Measurements from ENCODE around the gene SALL4. TPM values are rescaled to one million over a fixed set of nuclear protein-coding genes. Genes with fewer than 3 reads are reported as not detected.

Gene SALL4
- total RNA-seq, 1 experiment from 2014 or later: not detected

DNA sequence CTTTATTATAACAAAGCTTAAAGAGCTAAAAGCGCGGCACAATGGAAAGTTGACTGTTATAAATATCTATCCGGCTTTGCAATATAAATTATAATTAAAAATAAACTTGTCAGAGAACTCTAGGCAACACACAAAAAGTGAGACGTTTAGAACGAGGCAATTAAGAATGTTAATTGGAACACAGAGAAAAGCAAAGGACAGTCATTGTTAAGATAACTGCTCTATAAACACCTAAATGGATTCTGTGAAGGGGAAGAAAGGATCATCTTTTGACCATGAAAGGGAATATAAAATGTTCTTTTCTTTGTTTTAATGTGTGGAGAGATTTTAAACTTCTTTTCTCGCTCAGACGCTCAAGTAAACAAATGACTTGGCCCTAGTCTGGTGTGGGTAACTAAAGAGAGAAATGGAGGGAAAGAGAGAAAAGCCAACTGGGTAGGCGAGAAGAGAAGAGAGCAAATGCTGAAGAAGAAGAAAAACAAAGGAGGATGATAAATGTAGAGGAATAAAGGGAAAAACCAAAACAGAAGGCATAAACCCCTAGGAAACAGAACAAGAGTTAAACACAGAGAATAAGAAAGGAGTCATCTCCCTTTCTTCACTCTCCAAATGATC is 9.3 kb upstream of the SALL4 start:
- no peak for DNase-seq
- Histone ChIP-seq H3K27ac (no peak overlapping the region), H3K27me3 (peaks cover 17% of the 10 kb centered on the region; the same call in 1 of the 2 replicates), H3K4me3 (no peak overlapping the region), H3K36me3 (no peaks in the 10 kb centered on the region), H3K4me1 (no peaks in the 10 kb centered on the region), H3K9me3 (replicated peaks) (no peaks in the 10 kb centered on the region)

- H3K4me1 ChIP-seq: no peaks in the 10 kb centered on the region
- H3K36me3 ChIP-seq: no peaks in the 10 kb centered on the region
- no peak overlapping the region for H3K27ac ChIP-seq
- no peak for DNase-seq
- H3K4me3 ChIP-seq: no peak overlapping the region
- H3K9me3 ChIP-seq (replicated peaks): no peaks in the 10 kb centered on the region
- H3K27me3 ChIP-seq: peaks cover 17% of the 10 kb centered on the region; the same call in 1 of the 2 replicates
These were observed 8.7 kb upstream of the SALL4 start for GRCh38 chr20:51811042-51811355.

DNA sequence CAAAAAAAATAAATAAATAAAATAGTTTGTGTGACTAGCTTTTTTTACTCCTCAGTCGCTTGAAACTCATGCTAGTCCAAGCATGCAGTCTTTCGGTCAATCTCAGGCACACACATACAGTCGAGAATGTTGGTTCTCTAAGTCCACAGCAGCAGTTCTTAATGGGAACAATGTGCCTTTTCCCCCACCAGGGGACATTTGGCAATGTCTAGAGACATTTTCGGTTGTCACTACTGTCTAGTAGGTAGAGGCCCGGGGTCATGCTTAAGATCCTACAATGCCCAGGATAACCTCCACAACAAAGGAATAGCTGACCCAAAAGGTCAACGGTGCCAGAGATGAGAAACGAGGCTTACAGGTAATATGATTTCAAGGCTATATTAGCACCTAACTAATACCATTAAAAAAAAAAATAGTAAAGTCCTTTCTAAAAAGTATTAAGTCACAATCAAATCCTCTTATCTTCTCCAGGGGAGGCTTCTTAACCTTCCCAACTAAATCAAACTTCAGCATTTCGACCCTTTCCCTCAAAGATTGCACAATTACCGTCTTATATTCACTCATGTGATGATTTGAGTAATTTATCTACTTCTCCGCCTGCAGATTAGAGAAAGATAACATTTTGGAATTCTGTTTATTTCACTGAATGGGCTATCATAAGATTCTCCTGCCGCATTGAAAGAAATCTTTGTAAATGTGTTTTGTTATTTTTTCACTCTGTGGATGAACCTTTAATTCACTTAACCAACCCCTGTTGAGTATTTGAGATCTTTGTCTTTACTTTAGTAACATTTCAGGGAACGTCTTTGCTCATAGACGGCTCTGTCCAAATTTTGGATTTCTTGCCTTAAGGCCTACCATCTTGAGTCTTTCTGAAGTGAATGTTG is 8.1 kb upstream of the SALL4 start:
- H3K27me3 ChIP-seq: peaks cover 17% of the 10 kb centered on the region; the same call in 1 of the 2 replicates
- no peaks in the 10 kb centered on the region for H3K36me3 ChIP-seq
- no peak overlapping the region for H3K27ac ChIP-seq
- no peaks in the 10 kb centered on the region for H3K4me1 ChIP-seq
- DNase-seq: no peak
- no peak overlapping the region for H3K4me3 ChIP-seq
- no peaks in the 10 kb centered on the region for H3K9me3 ChIP-seq (replicated peaks)

DNA sequence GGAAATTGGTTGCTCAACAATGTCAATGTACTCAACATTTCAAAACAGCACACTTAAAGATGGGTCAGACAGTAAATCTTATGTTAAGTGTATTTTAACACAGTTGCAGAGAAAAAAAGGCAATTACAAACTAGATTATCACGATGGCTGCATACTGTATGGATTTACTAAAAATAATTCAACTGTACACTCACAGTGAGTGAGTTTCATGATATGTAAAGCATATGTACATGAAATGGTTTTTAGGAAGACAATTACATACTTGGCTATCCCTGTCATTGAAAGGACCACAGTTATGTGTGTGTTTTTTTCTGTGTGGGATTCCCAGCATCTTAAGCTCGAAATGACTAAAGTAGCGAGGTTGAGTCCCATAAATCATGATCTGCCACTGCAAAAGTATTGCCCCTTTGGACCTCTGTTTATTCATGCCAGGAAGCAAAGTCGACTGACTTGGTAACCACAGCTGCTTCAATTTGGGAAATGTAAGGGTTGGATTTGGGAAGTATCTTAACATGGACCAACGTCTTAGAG is 5.5 kb upstream of the SALL4 start:
- no peak overlapping the region for H3K27ac ChIP-seq
- no peaks in the 10 kb centered on the region for H3K36me3 ChIP-seq
- no peaks in the 10 kb centered on the region for H3K4me1 ChIP-seq
- no peaks in the 10 kb centered on the region for H3K9me3 ChIP-seq (replicated peaks)
- DNase-seq: no peak
- peaks cover 27% of the 10 kb centered on the region for H3K27me3 ChIP-seq
- H3K4me3 ChIP-seq: no peak overlapping the region

GRCh38 chr20:51804754-51805153 is 2.4 kb upstream of the SALL4 start:
- H3K27ac ChIP-seq: no peak overlapping the region
- H3K4me1 ChIP-seq: no peaks in the 10 kb centered on the region
- DNase-seq: no peak
- peaks cover 10% of the 10 kb centered on the region; the same call in 1 of the 2 replicates for H3K27me3 ChIP-seq
- no peaks in the 10 kb centered on the region for H3K9me3 ChIP-seq (replicated peaks)
- no peak overlapping the region for H3K4me3 ChIP-seq
- no peaks in the 10 kb centered on the region for H3K36me3 ChIP-seq

GRCh38 chr20:51803148-51803854 is 980 bp upstream of the SALL4 start:
- Histone ChIP-seq H3K27me3 (peaks cover 10% of the 10 kb centered on the region; the same call in 1 of the 2 replicates), H3K27ac (no peak overlapping the region), H3K36me3 (no peaks in the 10 kb centered on the region), H3K4me1 (no peaks in the 10 kb centered on the region), H3K4me3 (no peak overlapping the region), H3K9me3 (replicated peaks) (no peaks in the 10 kb centered on the region)
- DNase-seq: no peak

DNA sequence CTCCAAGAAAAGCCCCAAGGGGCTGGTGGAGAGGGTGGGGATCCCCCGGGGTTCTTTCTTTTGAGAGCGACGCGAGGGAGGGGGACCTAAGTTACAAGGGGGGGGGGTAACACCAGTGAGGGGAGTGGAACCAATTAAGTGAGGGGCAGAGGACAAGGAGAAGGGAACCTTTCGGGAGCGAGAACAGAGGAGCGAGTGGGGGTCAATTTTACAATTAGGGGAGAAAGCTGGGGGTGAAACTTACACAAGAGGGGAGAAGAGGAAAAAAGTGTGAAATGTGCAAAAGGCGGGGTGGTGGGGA is 548 bp downstream of the SALL4 start:
- Histone ChIP-seq H3K27ac (no peak overlapping the region), H3K4me1 (no peaks in the 10 kb centered on the region), H3K4me3 (no peak overlapping the region), H3K9me3 (replicated peaks) (no peaks in the 10 kb centered on the region), H3K36me3 (no peaks in the 10 kb centered on the region), H3K27me3 (peaks cover 10% of the 10 kb centered on the region; the same call in 1 of the 2 replicates)
- no peak for DNase-seq

DNA sequence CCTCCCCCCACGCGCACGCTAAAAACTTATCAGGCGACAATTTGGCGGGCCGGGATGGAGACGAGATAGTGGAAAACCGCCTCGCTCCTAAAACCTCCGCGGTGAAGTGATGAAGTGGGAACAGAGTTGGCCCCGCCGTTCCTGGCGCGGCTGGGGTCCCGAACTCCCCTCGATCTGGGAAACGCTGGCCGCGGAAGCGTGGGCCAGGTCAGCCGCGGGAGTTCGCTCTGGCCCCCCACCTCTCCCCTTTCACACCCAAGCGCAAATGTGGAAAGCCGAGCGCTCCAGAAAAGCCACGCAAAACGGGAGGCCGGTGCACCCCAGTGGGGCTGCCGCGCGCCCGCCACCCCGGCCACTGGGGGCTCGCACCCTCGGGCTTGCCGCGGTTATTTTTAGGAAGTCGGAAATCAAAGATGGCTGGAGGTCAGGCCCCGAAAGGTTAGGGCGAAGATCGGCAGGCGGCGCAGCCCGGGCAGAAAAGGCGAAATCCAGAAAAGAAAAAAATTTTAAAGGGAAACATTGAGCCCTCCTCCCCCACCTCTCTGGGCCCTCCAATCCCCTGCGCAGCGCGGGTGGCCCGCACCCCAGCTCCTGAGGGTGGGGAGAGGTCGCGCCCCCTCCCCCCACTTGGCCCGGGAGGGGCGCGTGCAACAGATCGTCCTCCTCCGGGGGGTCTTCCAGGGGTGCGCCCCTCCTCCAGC is 1.0 kb downstream of the SALL4 start:
- Histone ChIP-seq H3K27me3 (peaks cover 10% of the 10 kb centered on the region; the same call in 1 of the 2 replicates), H3K9me3 (replicated peaks) (no peaks in the 10 kb centered on the region)
- no peak for DNase-seq

GRCh38 chr20:51800872-51801121 is 1.5 kb downstream of the SALL4 start:
- peaks cover 10% of the 10 kb centered on the region; the same call in 1 of the 2 replicates for H3K27me3 ChIP-seq
- no peak overlapping the region for H3K4me3 ChIP-seq
- H3K4me1 ChIP-seq: no peaks in the 10 kb centered on the region
- no peaks in the 10 kb centered on the region for H3K9me3 ChIP-seq (replicated peaks)
- H3K36me3 ChIP-seq: no peaks in the 10 kb centered on the region
- no peak overlapping the region for H3K27ac ChIP-seq
- no peak for DNase-seq

More for the DNA sequence above, 1.0 kb downstream of the SALL4 start:
- no peak overlapping the region for H3K4me3 ChIP-seq
- H3K4me1 ChIP-seq: no peaks in the 10 kb centered on the region
- H3K27ac ChIP-seq: no peak overlapping the region
- H3K36me3 ChIP-seq: no peaks in the 10 kb centered on the region

DNA sequence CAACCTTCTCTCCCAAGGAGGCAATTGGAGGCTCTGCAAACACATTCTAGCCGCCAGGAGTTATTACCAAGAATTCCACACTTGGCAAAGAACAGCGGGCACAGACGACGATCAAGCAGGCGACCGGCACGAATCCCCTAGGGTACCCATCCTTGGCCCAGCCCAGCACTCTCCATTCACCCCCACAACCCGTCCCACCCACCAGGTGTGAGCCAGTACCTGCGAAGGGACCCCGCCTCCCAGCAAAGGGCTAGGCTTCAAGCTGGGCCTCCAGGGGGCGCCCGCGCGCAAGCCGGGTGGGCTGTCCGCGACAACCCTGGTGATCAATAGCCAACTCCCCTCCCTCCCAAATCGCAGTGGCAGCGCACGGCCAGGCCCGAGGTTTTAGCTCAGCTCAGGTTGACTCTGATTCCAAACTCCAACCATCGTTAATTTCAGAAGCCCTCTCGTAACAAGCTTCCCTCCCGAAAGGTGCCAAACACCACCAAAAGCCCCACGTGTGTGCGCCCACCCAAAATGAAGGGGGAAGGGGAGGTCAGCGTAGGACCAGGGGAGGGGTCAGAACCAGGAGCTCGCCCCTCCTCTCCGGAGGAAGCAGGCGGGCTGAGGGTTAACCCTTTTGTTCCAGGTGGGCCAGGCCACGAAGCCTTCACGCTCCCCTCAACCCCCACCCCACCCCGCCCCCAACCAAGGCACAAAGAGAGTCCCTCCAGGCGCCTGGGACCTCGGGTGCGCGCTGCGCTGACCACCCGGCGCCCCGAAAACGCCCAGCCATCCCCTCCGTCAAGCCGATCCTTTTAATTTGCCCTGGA is 2.1 kb downstream of the SALL4 start:
- no peak for DNase-seq
- no peak overlapping the region for H3K27ac ChIP-seq
- no peaks in the 10 kb centered on the region for H3K9me3 ChIP-seq (replicated peaks)
- H3K4me1 ChIP-seq: no peaks in the 10 kb centered on the region
- H3K4me3 ChIP-seq: no peak overlapping the region
- H3K36me3 ChIP-seq: no peaks in the 10 kb centered on the region
- H3K27me3 ChIP-seq: peaks cover 13% of the 10 kb centered on the region; the same call in 1 of the 2 replicates

GRCh38 chr20:51799401-51799860 is 2.9 kb downstream of the SALL4 start:
- no peak overlapping the region for H3K27ac ChIP-seq
- H3K4me3 ChIP-seq: no peak overlapping the region
- H3K27me3 ChIP-seq: peaks cover 13% of the 10 kb centered on the region; the same call in 1 of the 2 replicates
- no peaks in the 10 kb centered on the region for H3K4me1 ChIP-seq
- no peak for DNase-seq
- no peaks in the 10 kb centered on the region for H3K9me3 ChIP-seq (replicated peaks)
- H3K36me3 ChIP-seq: no peaks in the 10 kb centered on the region

- DNase-seq: no peak
- Histone ChIP-seq H3K36me3 (no peaks in the 10 kb centered on the region), H3K9me3 (replicated peaks) (no peaks in the 10 kb centered on the region), H3K27me3 (peaks cover 3% of the 10 kb centered on the region; the same call in 1 of the 2 replicates), H3K4me1 (no peaks in the 10 kb centered on the region), H3K27ac (no peak overlapping the region), H3K4me3 (no peak overlapping the region)
These were observed 4.8 kb downstream of the SALL4 start for GRCh38 chr20:51797357-51798025.

DNA sequence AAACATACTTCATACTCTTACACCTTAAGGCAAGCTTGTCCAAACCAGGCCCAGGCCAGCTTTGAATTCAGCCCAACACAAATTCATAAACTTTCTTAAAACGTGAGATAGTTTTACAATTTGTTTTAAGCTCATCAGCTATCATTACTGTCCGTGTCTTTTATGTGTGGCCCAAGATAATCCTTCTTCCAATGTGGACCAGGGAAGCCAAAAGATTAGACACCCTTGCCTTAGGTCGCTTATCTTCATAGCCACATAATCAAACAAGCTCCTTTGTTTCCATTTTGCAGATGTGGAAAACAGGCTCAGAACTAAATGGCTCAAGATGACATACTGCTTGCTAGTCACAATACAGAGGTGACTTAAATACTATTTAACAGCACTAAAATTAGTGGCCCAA is 6.0 kb downstream of the SALL4 start:
- H3K36me3 ChIP-seq: no peaks in the 10 kb centered on the region
- peaks cover 3% of the 10 kb centered on the region; the same call in 1 of the 2 replicates for H3K27me3 ChIP-seq
- no peak for DNase-seq
- H3K4me1 ChIP-seq: no peaks in the 10 kb centered on the region
- no peak overlapping the region for H3K27ac ChIP-seq
- H3K9me3 ChIP-seq (replicated peaks): no peaks in the 10 kb centered on the region
- no peak overlapping the region for H3K4me3 ChIP-seq

Measured in SJCRH30 (cell line).